Gastroesophageal sphincter (tissue), 3 donors: ENCODE data around the gene CGRRF1.

Source experiments
- EP300 ChIP-seq: sonication (generic); formaldehyde crosslinking; IDR thresholded peaks from one replicate; pipeline ENCODE4 v1.6.1; 2017; ENCODE audit warnings: antibody characterized with exemption, mild to moderate bottlenecking
- POLR2A ChIP-seq, 2 donors: fragments of 450-650 bp; IDR thresholded peaks; one replicate each; pipeline ENCODE4 v1.6.1; 2017; ENCODE audit warnings: antibody characterized with exemption in 2 of 2, mild to moderate bottlenecking in 2 of 2, moderate library complexity in 1 of 2
- POLR2AphosphoS5 ChIP-seq: sonication (generic); formaldehyde crosslinking; IDR thresholded peaks from one replicate; pipeline ENCODE4 v1.6.1; 2017; ENCODE audit warnings: antibody characterized with exemption
- TF ChIP-seq, protein P1 (sequence below), 4 experiments: fragments of 200-600 bp in 2 of 4; fragments of 450-650 bp in 2 of 4; sonication (generic) in 1 of 4; IDR thresholded peaks; one replicate each; pipeline ENCODE4 v1.5.1; 2017 to 2019; ENCODE audit warnings: antibody characterized with exemption in 4 of 4, mild to moderate bottlenecking in 2 of 4, moderate library complexity in 2 of 4

- TF ChIP-seq POLR2A (IDR thresholded peaks at IDR 0.05) (no peak), POLR2AphosphoS5 (no peak), EP300 (no peak)
- TF ChIP-seq, protein P1, sequence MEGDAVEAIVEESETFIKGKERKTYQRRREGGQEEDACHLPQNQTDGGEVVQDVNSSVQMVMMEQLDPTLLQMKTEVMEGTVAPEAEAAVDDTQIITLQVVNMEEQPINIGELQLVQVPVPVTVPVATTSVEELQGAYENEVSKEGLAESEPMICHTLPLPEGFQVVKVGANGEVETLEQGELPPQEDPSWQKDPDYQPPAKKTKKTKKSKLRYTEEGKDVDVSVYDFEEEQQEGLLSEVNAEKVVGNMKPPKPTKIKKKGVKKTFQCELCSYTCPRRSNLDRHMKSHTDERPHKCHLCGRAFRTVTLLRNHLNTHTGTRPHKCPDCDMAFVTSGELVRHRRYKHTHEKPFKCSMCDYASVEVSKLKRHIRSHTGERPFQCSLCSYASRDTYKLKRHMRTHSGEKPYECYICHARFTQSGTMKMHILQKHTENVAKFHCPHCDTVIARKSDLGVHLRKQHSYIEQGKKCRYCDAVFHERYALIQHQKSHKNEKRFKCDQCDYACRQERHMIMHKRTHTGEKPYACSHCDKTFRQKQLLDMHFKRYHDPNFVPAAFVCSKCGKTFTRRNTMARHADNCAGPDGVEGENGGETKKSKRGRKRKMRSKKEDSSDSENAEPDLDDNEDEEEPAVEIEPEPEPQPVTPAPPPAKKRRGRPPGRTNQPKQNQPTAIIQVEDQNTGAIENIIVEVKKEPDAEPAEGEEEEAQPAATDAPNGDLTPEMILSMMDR (IDR thresholded peaks at IDR 0.05) = no peak
Measured at GRCh38 chr14:54497224-54497623, 12.5 kb upstream of the CGRRF1 start.
